HepG2 (cell line): Measurements from ENCODE around the gene IMPACT. TPM values are rescaled to one million over a fixed set of nuclear protein-coding genes. Genes with fewer than 3 reads are reported as not detected.

Experiments used
- ATF4 ChIP-seq, 2 experiments: fragments of 450-650 bp in 1 of 2; sonication (generic) in 1 of 2; formaldehyde crosslinking; IDR thresholded peaks; 2 replicates each; pipeline versions ENCODE4 v1.5.0 to v1.8.0; 2020 to 2022; ENCODE audit warnings: mild to moderate bottlenecking in 1 of 2, missing genetic modification reagents in 1 of 2
- ATF7-NPFF ChIP-seq: sonication (generic); formaldehyde crosslinking; IDR thresholded peaks from 2 replicates; pipeline ENCODE4 v1.8.1; 2023; ENCODE audit warnings: mild to moderate bottlenecking, low read depth, missing genetic modification reagents, moderate library complexity
- CBX2 ChIP-seq, 2 experiments: fragments of 200-600 bp in 1 of 2; sonication (generic); formaldehyde crosslinking in 1 of 2; IDR thresholded peaks; 2 replicates each; pipeline versions ENCODE4 v1.7.0 to v1.8.1; 2018 to 2022; ENCODE audit warnings: low read depth in 2 of 2, low read length in 1 of 2, mild to moderate bottlenecking in 1 of 2, missing genetic modification reagents in 1 of 2
- IKZF1 ChIP-seq: fragments of 450-650 bp; IDR thresholded peaks from 2 replicates; pipeline ENCODE4 v1.7.1; 2016
- MYNN ChIP-seq: sonication (generic); formaldehyde crosslinking; IDR thresholded peaks from 2 replicates; pipeline ENCODE4 v1.4.0; 2020; ENCODE audit warnings: mild to moderate bottlenecking, low read depth, missing genetic modification reagents
- PAWR ChIP-seq: sonication (generic); formaldehyde crosslinking; IDR thresholded peaks from 2 replicates; pipeline ENCODE4 v1.4.0; 2020; ENCODE audit warnings: missing genetic modification reagents, mild to moderate bottlenecking, borderline replicate concordance
- PLRG1 ChIP-seq: fragments of 450-650 bp; conservative IDR thresholded peaks from 2 replicates; pipeline ENCODE4 v1.6.1; 2016
- POLR2A ChIP-seq, 2 experiments: IDR thresholded peaks; 2 replicates each; pipeline ENCODE4 v1.6.1; 2011; ENCODE audit warnings: low read depth in 2 of 2, low read length in 2 of 2, mild to moderate bottlenecking in 1 of 2, moderate library complexity in 1 of 2; ENCODE audit not compliant: insufficient read depth in 1 of 2
- RAD21 ChIP-seq: fragments of 450-650 bp; formaldehyde crosslinking; IDR thresholded peaks from 2 replicates; pipeline ENCODE4 v1.5.0; 2020; ENCODE audit warnings: mild to moderate bottlenecking
- RBFOX2 ChIP-seq: fragments of 200-400 bp; formaldehyde crosslinking; IDR thresholded peaks from 2 replicates; pipeline ENCODE4 v1.6.1; 2017; ENCODE audit warnings: low read depth, mild to moderate bottlenecking, low read length
- SIX1 ChIP-seq: sonication (generic); formaldehyde crosslinking; IDR thresholded peaks from 2 replicates; pipeline ENCODE4 v1.4.0; 2020; ENCODE audit warnings: missing genetic modification reagents, borderline replicate concordance
- TAF15 ChIP-seq: fragments of 200-400 bp; formaldehyde crosslinking; IDR thresholded peaks from one replicate; pipeline ENCODE4 v1.6.1; 2018; ENCODE audit warnings: mild to moderate bottlenecking, low read depth, low read length; ENCODE audit not compliant: poor library complexity, severe bottlenecking
- TBX2 ChIP-seq: sonication (generic); formaldehyde crosslinking; IDR thresholded peaks from 2 replicates; pipeline ENCODE4 v1.5.0; 2020; ENCODE audit warnings: missing genetic modification reagents, mild to moderate bottlenecking, borderline replicate concordance
- TFE3 ChIP-seq: IDR thresholded peaks from 2 replicates; pipeline ENCODE4 v1.6.1; 2016
- XBP1 ChIP-seq: sonication (generic); formaldehyde crosslinking; IDR thresholded peaks from 2 replicates; pipeline ENCODE4 v1.5.0; 2020; ENCODE audit warnings: missing genetic modification reagents
- ZBTB1 ChIP-seq: sonication (generic); formaldehyde crosslinking; IDR thresholded peaks from 2 replicates; pipeline ENCODE4 v1.4.0; 2020; ENCODE audit warnings: missing genetic modification reagents, borderline replicate concordance
- ZBTB44 ChIP-seq: sonication (generic); formaldehyde crosslinking; IDR thresholded peaks from 2 replicates; pipeline ENCODE4 v1.4.0; 2020; ENCODE audit warnings: missing genetic modification reagents
- ZMYM2 ChIP-seq: sonication (generic); formaldehyde crosslinking; IDR thresholded peaks from 2 replicates; pipeline ENCODE4 v1.8.0; 2022; ENCODE audit warnings: mild to moderate bottlenecking, missing genetic modification reagents
- ZNF143 ChIP-seq: sonication (generic); formaldehyde crosslinking; IDR thresholded peaks from 2 replicates; pipeline ENCODE4 v1.4.0; 2020; ENCODE audit warnings: missing genetic modification reagents
- ZNF280D ChIP-seq: sonication (generic); formaldehyde crosslinking; IDR thresholded peaks from 2 replicates; pipeline ENCODE4 v1.5.1; 2020; ENCODE audit warnings: mild to moderate bottlenecking, missing genetic modification reagents
- ZNF460 ChIP-seq: sonication (generic); formaldehyde crosslinking; IDR thresholded peaks from 2 replicates; pipeline ENCODE4 v1.5.1; 2020; ENCODE audit warnings: missing genetic modification reagents, mild to moderate bottlenecking, borderline replicate concordance
- ZNF570 ChIP-seq: sonication (generic); formaldehyde crosslinking; IDR thresholded peaks from 2 replicates; pipeline ENCODE4 v1.4.0; 2020; ENCODE audit warnings: mild to moderate bottlenecking, missing genetic modification reagents, borderline replicate concordance
- ZNF781 ChIP-seq: sonication (generic); formaldehyde crosslinking; IDR thresholded peaks from 2 replicates; pipeline ENCODE4 v1.5.1; 2020; ENCODE audit warnings: borderline replicate concordance, mild to moderate bottlenecking, missing genetic modification reagents; ENCODE audit errors: not compliant biosample characterization
- polyA plus RNA-seq, 8 experiments: library from polyadenylated mRNA; depleted of rRNA in 3 of 8; stranded (reverse) in 7 of 8; unstranded in 1 of 8; fragments of >200 nt; fragmentation: Illumina TruSeq in 4 of 8; extraction: Trizol in 4 of 8; gene quantifications; 2 replicates each; pipeline versions ENCODE4 v1.2.1 to v1.2.3, GENCODE V29; 2011 to 2016; ENCODE audit warnings: low read depth in 4 of 8, missing spikeins in 1 of 8, mixed read lengths in 1 of 8; ENCODE audit not compliant: insufficient read depth in 1 of 8
- total RNA-seq, 5 experiments: library from RNA; depleted of rRNA; stranded (reverse); fragments of >200 nt; fragmentation: Illumina TruSeq; extraction: Trizol; gene quantifications; 2 replicates each; pipeline ENCODE4 v1.2.3, GENCODE V29; 2016; ENCODE audit warnings: low read depth in 1 of 5

IMPACT gene
- total and polyA plus RNA-seq, 2 of the 13 experiments (the other 11 are each of a cell fraction or from before 2014, with no cell fraction given) = 5.0 to 7.7 TPM

- TF ChIP-seq RBFOX2 (peak; percentile 93), RAD21 (0 out of 2 replicates have a peak, but pooled peaks have one; percentile 22), ZNF280D (CRISPR knock-in tag) (no peak), PAWR (CRISPR knock-in tag) (no peak), IKZF1 (no peak), ATF7-NPFF (CRISPR knock-in tag) (peak; percentile 38; the same call in 1 of the 2 replicates), POLR2A (IDR thresholded peaks at IDR 0.05; ENCODE audit: insufficient read depth in 1 of 2, low read depth in 2 of 2, low read length in 2 of 2) (peak; percentile 55 to 67; a peak in 3 of 4 replicates), TBX2 (CRISPR knock-in tag) (peak; percentile 51), ZNF143 (CRISPR knock-in tag) (no peak), ZNF781 (no peak), ZNF460 (no peak), TFE3 (no peak), ZMYM2 (no peak), PLRG1 (no peak), TAF15 (no peak), CBX2 (IDR thresholded peaks at IDR 0.05; ENCODE audit: low read depth, low read length) (no peak), CBX2 (CRISPR knock-in tag; IDR thresholded peaks at IDR 0.05; ENCODE audit: low read depth) (no peak), XBP1 (CRISPR knock-in tag) (no peak), ZBTB44 (CRISPR knock-in tag) (no peak), ZBTB1 (no peak), ZNF570 (CRISPR knock-in tag) (no peak), ATF4 (CRISPR knock-in tag; IDR thresholded peaks at IDR 0.05) (no peak), SIX1 (no peak), MYNN (CRISPR knock-in tag) (no peak)
Measured at GRCh38 chr18:24426398-24427294, at the start of gene IMPACT (continued).
